HEK293T (cell line): ENCODE measurements around the gene SYTL2.
"Not testable (repeated sequence)": the region's sequence is repeated elsewhere in the genome, so short reads cannot be mapped to it uniquely, and the experiment has no call there.

Source experiments
- ARNT ChIP-seq: fragments of 450-650 bp; IDR thresholded peaks from 2 replicates; pipeline ENCODE4 v1.6.1; 2017; ENCODE audit warnings: mild to moderate bottlenecking
- BHLHE40 ChIP-seq: fragments of 450-650 bp; IDR thresholded peaks from 2 replicates; pipeline ENCODE4 v1.6.1; 2016; ENCODE audit warnings: mild to moderate bottlenecking, moderate library complexity, borderline replicate concordance
- ELF4 ChIP-seq: fragments of 450-650 bp; IDR thresholded peaks from 2 replicates; pipeline ENCODE4 v1.6.1; 2017; ENCODE audit warnings: antibody characterized with exemption
- FOXA1 ChIP-seq: fragments of 450-650 bp; IDR thresholded peaks from 2 replicates; pipeline ENCODE4 v1.6.1; 2016; ENCODE audit warnings: mild to moderate bottlenecking
- FOXK2 ChIP-seq: fragments of 450-650 bp; IDR thresholded peaks from 2 replicates; pipeline ENCODE4 v1.6.1; 2016; ENCODE audit warnings: mild to moderate bottlenecking
- FOXM1 ChIP-seq: fragments of 450-650 bp; IDR thresholded peaks from 2 replicates; pipeline ENCODE4 v1.6.1; 2017; ENCODE audit warnings: mild to moderate bottlenecking, borderline replicate concordance
- L3MBTL2 ChIP-seq: fragments of 450-650 bp; conservative IDR thresholded peaks from 2 replicates; pipeline ENCODE4 v1.6.1; 2016; ENCODE audit warnings: mild to moderate bottlenecking
- LEF1 ChIP-seq: fragments of 450-650 bp; IDR thresholded peaks from 2 replicates; pipeline ENCODE4 v1.6.1; 2017; ENCODE audit warnings: mild to moderate bottlenecking, borderline replicate concordance
- NFRKB ChIP-seq: fragments of 450-650 bp; IDR thresholded peaks from 2 replicates; pipeline ENCODE4 v1.6.1; 2016; ENCODE audit warnings: mild to moderate bottlenecking, moderate library complexity
- PKNOX1 ChIP-seq: fragments of 450-650 bp; IDR thresholded peaks from 2 replicates; pipeline ENCODE4 v1.6.1; 2016
- SP1 ChIP-seq: fragments of 450-650 bp; IDR thresholded peaks from 2 replicates; pipeline ENCODE4 v1.6.1; 2017
- SUZ12 ChIP-seq: fragments of 450-650 bp; IDR thresholded peaks from 2 replicates; pipeline ENCODE4 v1.6.1; 2016; ENCODE audit warnings: mild to moderate bottlenecking
- TARDBP ChIP-seq: fragments of 450-650 bp; IDR thresholded peaks from 2 replicates; pipeline ENCODE4 v1.6.1; 2016
- ZNF384 ChIP-seq: fragments of 450-650 bp; IDR thresholded peaks from 2 replicates; pipeline ENCODE4 v1.6.1; 2016

- TF ChIP-seq SUZ12, BHLHE40, ZNF384, FOXM1, ARNT, NFRKB, TARDBP, L3MBTL2, FOXK2, LEF1, SP1, FOXA1, PKNOX1, ELF4: not testable (repeated sequence)
Measured at GRCh38 chr11:85670949-85671663, 139.8 kb downstream of the SYTL2 start.
